K562 (cell line): ENCODE data around the gene SOWAHA. TPM values are rescaled to one million over a fixed set of nuclear protein-coding genes. Genes with fewer than 3 reads are reported as not detected.

Source experiments
- DEAF1 ChIP-seq: fragments of 450-650 bp; formaldehyde crosslinking; IDR thresholded peaks from 2 replicates; pipeline ENCODE4 v1.4.0; 2020; ENCODE audit warnings: mild to moderate bottlenecking, moderate library complexity
- MEF2D ChIP-seq: conservative IDR thresholded peaks from 2 replicates; pipeline ENCODE4 v1.6.1; 2016; ENCODE audit warnings: low read depth, missing genetic modification characterization, missing compliant biosample characterization
- PTRF ChIP-seq: fragments of 450-650 bp; IDR thresholded peaks from 2 replicates; pipeline ENCODE4 v1.6.1; 2016; ENCODE audit warnings: mild to moderate bottlenecking, missing genetic modification characterization, missing compliant biosample characterization
- RCOR1 ChIP-seq, 2 experiments: IDR thresholded peaks; 2 replicates each; pipeline ENCODE4 v1.6.1; 2012; ENCODE audit warnings: low read depth in 2 of 2, low read length in 2 of 2, borderline replicate concordance in 1 of 2, improper control_type of control experiment in 1 of 2
- SP1 ChIP-seq: sonication (generic); formaldehyde crosslinking; IDR thresholded peaks from 2 replicates; pipeline ENCODE4 v1.8.1; 2022; ENCODE audit warnings: mild to moderate bottlenecking, missing genetic modification reagents
- TCF7 ChIP-seq: sonication (generic); IDR thresholded peaks from 2 replicates; pipeline ENCODE4 v1.6.1; 2016; ENCODE audit warnings: antibody characterized with exemption, borderline replicate concordance
- ZNF134 ChIP-seq: fragments of 250-450 bp; sonication (Bioruptor Pico); conservative IDR thresholded peaks from 2 replicates; pipeline ENCODE4 v1.4.0; 2020
- ZNF184 ChIP-seq: sonication (generic); formaldehyde crosslinking; IDR thresholded peaks from 2 replicates; pipeline ENCODE4 v1.5.0; 2020; ENCODE audit warnings: missing genetic modification reagents
- ZNF518B ChIP-seq: fragments of 250-450 bp; sonication (Bioruptor Pico); IDR thresholded peaks from 2 replicates; pipeline ENCODE4 v1.5.0; 2021; ENCODE audit warnings: mild to moderate bottlenecking, moderate library complexity
- ZNF584 ChIP-seq: fragments of 200-800 bp; sonication (Bioruptor generic); IDR thresholded peaks from 2 replicates; pipeline ENCODE4 v1.6.1; 2016; ENCODE audit warnings: low read depth, mild to moderate bottlenecking, missing genetic modification characterization, missing compliant biosample characterization
- polyA plus RNA-seq, 8 experiments: library from polyadenylated mRNA; depleted of rRNA in 4 of 8; stranded (reverse) in 5 of 8; unstranded in 3 of 8; fragments of >200 nt; fragmentation: Nextera tagmentation in 2 of 8; fragmentation: Illumina TruSeq in 1 of 8; extraction: Ambion mirVana in 2 of 8; extraction: Trizol in 1 of 8; gene quantifications; 2 replicates each; pipeline versions ENCODE4 v1.2.1 to v1.2.3, GENCODE V29; 2011 to 2014; ENCODE audit warnings: inconsistent platforms in 1 of 8, missing spikeins in 1 of 8
- total RNA-seq, 7 experiments: library from RNA; depleted of rRNA in 6 of 7; stranded (reverse); fragments of >200 nt in 6 of 7; fragmentation: Illumina TruSeq in 2 of 7; extraction: Trizol in 2 of 7; gene quantifications; 2 replicates each; pipeline versions ENCODE4 v1.2.1 to v1.2.3, GENCODE V29; 2011 to 2021; ENCODE audit warnings: low replicate concordance in 1 of 7
- TF ChIP-seq, protein P1 (sequence below): fragments of 450-650 bp; IDR thresholded peaks from 2 replicates; pipeline ENCODE4 v1.6.1; 2016; ENCODE audit warnings: low read depth

Gene SOWAHA
- total and polyA plus RNA-seq, 9 of the 15 experiments (the other 6 are each of a cell fraction or from before 2014, with no cell fraction given), result not detected

DNA sequence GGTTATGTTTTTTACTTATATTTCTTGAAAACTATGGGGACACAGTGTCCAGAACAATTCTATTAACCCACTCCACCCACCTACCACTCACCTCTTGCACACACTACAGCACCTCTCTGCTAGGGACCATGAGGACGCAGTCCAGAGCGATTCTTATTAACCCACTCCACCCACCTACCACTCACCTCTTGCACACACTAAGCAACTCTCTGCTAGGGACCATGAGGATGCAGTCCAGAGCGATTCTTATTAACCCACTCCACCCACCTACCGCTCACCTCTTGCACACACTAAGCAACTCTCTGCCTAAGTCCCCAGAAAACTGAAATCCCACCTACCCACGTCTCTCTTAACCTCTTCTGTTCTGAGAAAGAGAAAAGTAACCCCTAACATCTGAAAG is 19.5 kb downstream of the SOWAHA start (continued):
- no peak for TF ChIP-seq ZNF518B (CRISPR knock-in tag)
- no peak for TF ChIP-seq ZNF584
- no peak for TF ChIP-seq ZNF134
- no peak for TF ChIP-seq MEF2D (tag)
- TF ChIP-seq, protein P1, sequence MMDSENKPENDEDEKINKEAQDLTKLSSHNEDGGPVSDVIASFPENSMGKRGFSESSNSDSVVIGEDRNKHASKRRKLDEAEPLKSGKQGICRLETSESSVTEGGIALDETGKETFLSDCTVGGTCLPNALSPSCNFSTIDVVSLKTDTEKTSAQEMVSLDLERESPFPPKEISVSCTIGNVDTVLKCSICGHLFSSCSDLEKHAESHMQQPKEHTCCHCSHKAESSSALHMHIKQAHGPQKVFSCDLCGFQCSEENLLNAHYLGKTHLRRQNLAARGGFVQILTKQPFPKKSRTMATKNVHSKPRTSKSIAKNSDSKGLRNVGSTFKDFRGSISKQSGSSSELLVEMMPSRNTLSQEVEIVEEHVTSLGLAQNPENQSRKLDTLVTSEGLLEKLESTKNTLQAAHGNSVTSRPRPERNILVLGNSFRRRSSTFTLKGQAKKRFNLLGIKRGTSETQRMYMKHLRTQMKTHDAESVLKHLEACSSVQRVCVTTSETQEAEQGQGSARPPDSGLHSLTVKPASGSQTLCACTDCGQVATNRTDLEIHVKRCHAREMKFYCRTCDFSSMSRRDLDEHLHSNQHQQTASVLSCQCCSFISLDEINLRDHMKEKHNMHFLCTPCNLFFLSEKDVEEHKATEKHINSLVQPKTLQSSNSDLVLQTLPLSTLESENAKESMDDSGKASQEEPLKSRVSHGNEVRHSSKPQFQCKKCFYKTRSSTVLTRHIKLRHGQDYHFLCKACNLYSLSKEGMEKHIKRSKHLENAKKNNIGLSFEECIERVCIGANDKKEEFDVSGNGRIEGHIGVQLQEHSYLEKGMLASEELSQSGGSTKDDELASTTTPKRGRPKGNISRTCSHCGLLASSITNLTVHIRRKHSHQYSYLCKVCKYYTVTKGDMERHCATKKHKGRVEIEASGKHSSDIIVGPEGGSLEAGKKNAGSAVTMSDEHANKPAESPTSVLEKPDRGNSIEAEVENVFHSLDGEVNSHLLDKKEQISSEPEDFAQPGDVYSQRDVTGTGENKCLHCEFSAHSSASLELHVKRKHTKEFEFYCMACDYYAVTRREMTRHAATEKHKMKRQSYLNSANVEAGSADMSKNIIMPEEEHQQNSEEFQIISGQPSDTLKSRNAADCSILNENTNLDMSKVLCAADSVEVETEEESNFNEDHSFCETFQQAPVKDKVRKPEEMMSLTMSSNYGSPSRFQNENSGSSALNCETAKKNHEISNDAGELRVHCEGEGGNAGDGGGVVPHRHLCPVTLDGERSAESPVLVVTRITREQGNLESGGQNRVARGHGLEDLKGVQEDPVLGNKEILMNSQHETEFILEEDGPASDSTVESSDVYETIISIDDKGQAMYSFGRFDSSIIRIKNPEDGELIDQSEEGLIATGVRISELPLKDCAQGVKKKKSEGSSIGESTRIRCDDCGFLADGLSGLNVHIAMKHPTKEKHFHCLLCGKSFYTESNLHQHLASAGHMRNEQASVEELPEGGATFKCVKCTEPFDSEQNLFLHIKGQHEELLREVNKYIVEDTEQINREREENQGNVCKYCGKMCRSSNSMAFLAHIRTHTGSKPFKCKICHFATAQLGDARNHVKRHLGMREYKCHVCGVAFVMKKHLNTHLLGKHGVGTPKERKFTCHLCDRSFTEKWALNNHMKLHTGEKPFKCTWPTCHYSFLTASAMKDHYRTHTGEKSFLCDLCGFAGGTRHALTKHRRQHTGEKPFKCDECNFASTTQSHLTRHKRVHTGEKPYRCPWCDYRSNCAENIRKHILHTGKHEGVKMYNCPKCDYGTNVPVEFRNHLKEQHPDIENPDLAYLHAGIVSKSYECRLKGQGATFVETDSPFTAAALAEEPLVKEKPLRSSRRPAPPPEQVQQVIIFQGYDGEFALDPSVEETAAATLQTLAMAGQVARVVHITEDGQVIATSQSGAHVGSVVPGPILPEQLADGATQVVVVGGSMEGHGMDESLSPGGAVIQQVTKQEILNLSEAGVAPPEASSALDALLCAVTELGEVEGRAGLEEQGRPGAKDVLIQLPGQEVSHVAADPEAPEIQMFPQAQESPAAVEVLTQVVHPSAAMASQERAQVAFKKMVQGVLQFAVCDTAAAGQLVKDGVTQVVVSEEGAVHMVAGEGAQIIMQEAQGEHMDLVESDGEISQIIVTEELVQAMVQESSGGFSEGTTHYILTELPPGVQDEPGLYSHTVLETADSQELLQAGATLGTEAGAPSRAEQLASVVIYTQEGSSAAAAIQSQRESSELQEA, result no peak
- TF ChIP-seq TCF7, result no peak
- no peak for TF ChIP-seq SP1
- TF ChIP-seq DEAF1, result no peak
- no peak for TF ChIP-seq RCOR1 (IDR thresholded peaks at IDR 0.05; ENCODE audit: borderline replicate concordance in 1 of 2, low read depth in 2 of 2, low read length in 2 of 2)
- no peak for TF ChIP-seq ZNF184
- no peak for TF ChIP-seq PTRF (tag)
